ENCODE measurements around the gene CCDC157. TPM values are rescaled to one million over a fixed set of nuclear protein-coding genes. Genes with fewer than 3 reads are reported as not detected.

Gene CCDC157
- total and polyA plus RNA-seq, 3 experiments from 2014 or later: 1.4 to 2.9 (median 2.7) TPM

DNA sequence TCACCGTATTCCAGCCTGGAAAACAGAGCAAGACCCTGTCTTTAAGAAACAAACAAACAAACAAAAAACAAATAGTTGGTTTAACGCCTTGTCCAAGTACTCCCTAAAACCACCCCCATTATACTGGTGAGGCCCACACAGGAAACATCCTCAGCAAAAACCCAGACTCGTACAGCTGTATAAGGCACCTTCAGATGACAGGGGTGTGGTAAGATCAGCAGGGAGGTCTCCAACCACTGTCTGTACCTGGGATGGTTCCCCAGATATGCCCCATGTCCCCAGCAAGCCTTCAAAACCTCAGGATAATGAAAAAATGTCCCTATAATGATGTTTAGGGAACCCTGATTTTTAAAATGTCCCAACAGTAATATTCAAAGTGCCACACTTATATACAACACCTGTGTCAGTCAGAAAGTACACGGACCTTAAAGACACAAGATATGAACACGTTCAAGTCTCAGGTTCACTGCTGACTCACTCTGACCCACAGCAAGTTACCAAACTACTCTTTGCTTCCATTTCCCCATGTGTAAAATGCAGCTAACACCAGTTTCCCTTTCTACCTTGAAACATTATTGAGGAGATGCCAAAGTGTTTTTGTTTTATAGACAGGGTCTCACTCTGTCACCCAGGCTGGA lies 9.4 kb upstream of the CCDC157 start:
- H3K9me3 ChIP-seq (ENCODE audit: low read length): no peaks in the 10 kb centered on the region
- H3K36me3 ChIP-seq (ENCODE audit: insufficient read depth, low read length): peaks cover 72% of the 10 kb centered on the region
- no peaks in the 10 kb centered on the region for H3K27me3 ChIP-seq (ENCODE audit: insufficient read depth, low read length, poor library complexity, severe bottlenecking)
- Mint-ChIP-seq H3K9me3 (no peaks in the 10 kb centered on the region), H3K36me3 (peaks cover 12 to 96% (median 17%) of the 10 kb centered on the region in 3 donors), H3K27me3 (no peaks in the 10 kb centered on the region), H3K27ac (peak overlapping the region in 7 of 8 donors; percentile 52 to 87 (median 64)), H3K4me3 (peak overlapping the region in 3 of 7 donors; percentile 8 to 33 (median 8)), H3K4me1 (peaks cover 42 to 72% (median 70%) of the 10 kb centered on the region in 3 donors)
- H3K4me3 ChIP-seq (ENCODE audit: low read length): no peak overlapping the region
- CTCF ChIA-PET: interaction anchor here (1.0 to 5.0 kb wide), 2 partner anchors 59 to 61 kb away, joined by 3 to 27 read pairs; partner anchors contain the start of gene CASTOR1
- H3K27ac ChIP-seq (ENCODE audit: low read depth, low read length): no peak overlapping the region
- POLR2A ChIA-PET: no interaction called here
- no peak for DNase-seq
- peaks cover 29% of the 10 kb centered on the region for H3K4me1 ChIP-seq (ENCODE audit: insufficient read depth, low read length)

DNA sequence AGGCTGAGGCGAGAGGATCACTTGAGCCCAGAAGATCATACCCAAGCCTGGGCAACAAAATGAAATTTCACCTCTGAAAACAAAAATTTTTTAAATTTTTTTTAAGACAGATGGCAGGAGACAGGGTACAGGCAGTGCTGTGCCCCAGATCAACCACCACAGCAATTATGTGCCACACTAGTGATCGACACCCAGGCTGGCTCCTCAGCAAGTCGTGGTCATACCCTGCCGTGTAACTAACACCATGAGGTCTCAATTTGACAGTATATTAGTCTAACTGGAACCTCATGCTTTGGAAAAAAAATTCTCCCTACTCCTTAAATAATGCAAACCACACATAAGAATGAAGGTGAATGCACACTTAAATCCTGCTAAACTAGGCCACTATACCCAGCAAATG lies 8.4 kb upstream of the CCDC157 start:
- Histone ChIP-seq H3K36me3 (ENCODE audit: insufficient read depth, low read length) (peaks cover 70% of the 10 kb centered on the region), H3K9me3 (ENCODE audit: low read length) (no peaks in the 10 kb centered on the region), H3K27ac (ENCODE audit: low read depth, low read length) (no peak overlapping the region), H3K4me3 (ENCODE audit: low read length) (no peak overlapping the region), H3K4me1 (ENCODE audit: insufficient read depth, low read length) (peaks cover 35% of the 10 kb centered on the region), H3K27me3 (ENCODE audit: insufficient read depth, low read length, poor library complexity, severe bottlenecking) (no peaks in the 10 kb centered on the region)
- Mint-ChIP-seq H3K9me3 (no peaks in the 10 kb centered on the region), H3K36me3 (peaks cover 8 to 94% (median 14%) of the 10 kb centered on the region in 3 donors), H3K27ac (peak overlapping the region; percentile 38 to 91 (median 66)), H3K4me3 (peak overlapping the region in 2 of 7 donors; percentile 9 to 39), H3K27me3 (no peaks in the 10 kb centered on the region), H3K4me1 (peaks cover 46 to 81% (median 78%) of the 10 kb centered on the region in 3 donors)
- POLR2A ChIA-PET: no interaction called here
- DNase-seq: no peak
- CTCF ChIA-PET: interaction anchor here (5.0 kb wide), 1 partner anchor 60 kb away, joined by 27 read pairs; the partner anchor contains the start of gene CASTOR1

DNA sequence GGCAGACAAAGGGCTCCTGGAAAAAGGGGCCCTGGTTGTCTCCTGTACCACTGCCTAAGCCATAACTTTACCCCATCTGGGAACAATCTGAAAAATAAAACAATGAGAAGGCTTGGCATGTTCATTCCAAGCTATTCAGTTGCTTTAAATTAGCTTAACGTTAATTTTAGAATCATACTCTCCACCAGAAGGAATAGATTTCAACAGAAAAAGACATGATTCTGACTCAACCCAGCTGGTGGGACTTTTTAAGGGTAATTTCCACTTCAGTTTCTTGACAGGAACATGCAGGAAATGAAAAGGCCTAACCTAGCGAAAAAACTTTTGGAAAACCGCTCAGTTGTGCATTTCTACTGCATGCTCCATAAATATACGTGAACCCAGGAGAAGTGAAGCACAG lies 8.0 kb upstream of the CCDC157 start:
- DNase-seq: no peak
- CTCF ChIA-PET: interaction anchor here (2.3 to 5.0 kb wide), 2 partner anchors 43 to 60 kb away, joined by 8 to 27 read pairs; partner anchors contain the start of gene CASTOR1
- no peaks in the 10 kb centered on the region for H3K27me3 ChIP-seq (ENCODE audit: insufficient read depth, low read length, poor library complexity, severe bottlenecking)
- POLR2A ChIA-PET: no interaction called here
- Mint-ChIP-seq H3K9me3 (no peaks in the 10 kb centered on the region), H3K4me3 (peak overlapping the region in 2 of 7 donors; percentile 39 to 44), H3K27ac (peak overlapping the region; percentile 38 to 91 (median 66)), H3K27me3 (no peaks in the 10 kb centered on the region), H3K36me3 (peaks cover 6 to 94% (median 15%) of the 10 kb centered on the region in 3 donors), H3K4me1 (peaks cover 48 to 85% (median 82%) of the 10 kb centered on the region in 3 donors)
- no peaks in the 10 kb centered on the region for H3K9me3 ChIP-seq (ENCODE audit: low read length)
- H3K27ac ChIP-seq (ENCODE audit: low read depth, low read length): no peak overlapping the region
- H3K4me3 ChIP-seq (ENCODE audit: low read length): no peak overlapping the region
- peaks cover 38% of the 10 kb centered on the region for H3K4me1 ChIP-seq (ENCODE audit: insufficient read depth, low read length)
- H3K36me3 ChIP-seq (ENCODE audit: insufficient read depth, low read length): peaks cover 66% of the 10 kb centered on the region

DNA sequence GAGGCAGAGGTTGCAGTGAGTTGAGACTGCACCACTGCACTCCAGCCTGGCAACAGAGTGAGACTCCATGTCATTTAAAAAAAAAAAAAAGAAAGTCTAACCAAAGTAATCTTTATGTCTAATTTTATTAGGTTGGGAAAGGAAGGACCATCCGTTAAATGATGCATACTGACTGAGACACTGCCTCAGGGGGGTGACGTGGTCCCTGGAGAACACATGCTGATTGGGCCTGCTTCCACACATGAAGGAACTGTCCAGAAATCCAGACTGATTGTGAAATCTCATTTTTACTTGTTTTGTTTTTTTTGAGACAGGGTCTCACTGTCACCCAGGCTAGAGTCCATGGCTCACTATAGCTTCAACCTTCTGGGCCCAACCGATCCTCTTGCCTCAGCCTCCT lies 5.6 kb upstream of the CCDC157 start:
- Histone ChIP-seq H3K27me3 (ENCODE audit: insufficient read depth, low read length, poor library complexity, severe bottlenecking) (no peaks in the 10 kb centered on the region), H3K36me3 (ENCODE audit: insufficient read depth, low read length) (peaks cover 48% of the 10 kb centered on the region), H3K27ac (ENCODE audit: low read depth, low read length) (no peak overlapping the region), H3K4me1 (ENCODE audit: insufficient read depth, low read length) (peaks cover 62% of the 10 kb centered on the region), H3K4me3 (ENCODE audit: low read length) (no peak overlapping the region), H3K9me3 (ENCODE audit: low read length) (no peaks in the 10 kb centered on the region)
- POLR2A ChIA-PET: no interaction called here
- H3K27ac Mint-ChIP-seq: peak overlapping the region in 6 of 8 donors; percentile 11 to 58 (median 40)
- DNase-seq: no peak
- no peaks in the 10 kb centered on the region for H3K9me3 Mint-ChIP-seq
- no peaks in the 10 kb centered on the region for H3K27me3 Mint-ChIP-seq
- CTCF ChIA-PET: interaction anchor here (2.3 to 5.0 kb wide), 2 partner anchors 46 to 63 kb away, joined by 8 to 27 read pairs; partner anchors contain the start of gene CASTOR1
- no peak overlapping the region for H3K4me3 Mint-ChIP-seq
- peaks cover 66 to 93% (median 87%) of the 10 kb centered on the region in 3 donors for H3K4me1 Mint-ChIP-seq
- peaks cover 6 to 87% (median 13%) of the 10 kb centered on the region in 3 donors for H3K36me3 Mint-ChIP-seq

DNA sequence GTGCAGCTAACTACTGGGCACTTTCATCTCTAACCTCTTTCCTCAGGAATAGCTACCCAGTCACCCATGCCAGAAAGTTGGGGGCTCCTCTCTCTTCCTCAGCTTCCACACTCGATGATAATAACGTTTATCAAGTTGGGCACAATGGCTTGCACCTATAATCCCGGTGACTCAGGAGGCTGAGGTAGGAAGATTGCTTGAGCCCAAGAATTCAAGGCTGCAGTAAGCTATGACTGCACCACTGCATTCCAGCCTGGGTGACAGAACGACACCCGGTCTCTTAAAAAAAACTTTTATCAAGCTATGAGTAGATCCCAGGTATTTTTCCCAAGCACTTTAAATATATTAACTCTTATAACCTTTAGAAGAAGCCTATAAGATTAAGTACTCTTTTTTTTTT lies 2.2 kb upstream of the CCDC157 start:
- peak overlapping the region; percentile 94 to 99 (median 98) for H3K4me3 Mint-ChIP-seq
- H3K4me1 Mint-ChIP-seq: peaks cover 57 to 76% (median 75%) of the 10 kb centered on the region in 3 donors
- peak overlapping the region; percentile 16 for H3K4me3 ChIP-seq (ENCODE audit: low read length)

DNA sequence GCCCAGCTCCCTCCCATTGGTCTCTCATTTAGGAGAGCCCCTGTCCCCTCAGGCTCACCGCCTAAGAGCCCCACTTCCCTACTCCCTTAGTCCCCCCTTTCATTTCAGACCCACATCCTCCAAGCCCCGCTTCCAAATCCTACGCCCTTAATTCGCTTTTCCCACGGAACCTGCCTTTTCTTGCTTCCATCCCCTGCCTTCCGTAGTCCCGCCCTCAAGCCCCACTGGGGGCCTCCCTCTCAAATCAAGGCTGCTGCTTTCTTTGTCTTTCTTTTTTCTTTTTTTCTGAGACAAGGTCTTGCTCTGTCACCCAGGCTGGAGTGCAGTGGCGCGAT lies 396 bp downstream of the CCDC157 start:
- Mint-ChIP-seq H3K27me3 (peaks cover 0 to 3% of the 10 kb centered on the region in 2 donors), H3K4me3 (peak overlapping the region; percentile 94 to 99 (median 98)), H3K27ac (peak overlapping the region; percentile 91 to 99 (median 96)), H3K4me1 (peaks cover 42 to 51% (median 51%) of the 10 kb centered on the region in 3 donors), H3K36me3 (peaks cover 0 to 37% (median 1%) of the 10 kb centered on the region in 3 donors), H3K9me3 (no peaks in the 10 kb centered on the region)
- Histone ChIP-seq H3K9me3 (ENCODE audit: low read length) (no peaks in the 10 kb centered on the region), H3K27ac (ENCODE audit: low read depth, low read length) (peak overlapping the region; percentile 98), H3K4me1 (ENCODE audit: insufficient read depth, low read length) (peaks cover 41% of the 10 kb centered on the region), H3K27me3 (ENCODE audit: insufficient read depth, low read length, poor library complexity, severe bottlenecking) (no peaks in the 10 kb centered on the region), H3K4me3 (ENCODE audit: low read length) (peak overlapping the region; percentile 96), H3K36me3 (ENCODE audit: insufficient read depth, low read length) (peaks cover 16% of the 10 kb centered on the region)
- CTCF ChIA-PET: interaction anchor here (0.6 to 4.3 kb wide), 4 partner anchors 29 to 69 kb away, joined by 3 to 42 read pairs (median 4); partner anchors contain the start of gene CASTOR1
- DNase-seq: no peak
- POLR2A ChIA-PET: interaction anchor here (0.5 to 4.1 kb wide), 13 partner anchors 17 to 136 kb away, joined by 3 to 48 read pairs (median 6); partner anchors contain the start of genes CASTOR1, MTFP1 and TBC1D10A

More for the DNA sequence above, 2.2 kb upstream of the CCDC157 start:
- H3K9me3 ChIP-seq (ENCODE audit: low read length): no peaks in the 10 kb centered on the region
- peaks cover 32% of the 10 kb centered on the region for H3K36me3 ChIP-seq (ENCODE audit: insufficient read depth, low read length)
- H3K27me3 ChIP-seq (ENCODE audit: insufficient read depth, low read length, poor library complexity, severe bottlenecking): no peaks in the 10 kb centered on the region
- no peak for DNase-seq
- POLR2A ChIA-PET: interaction anchor here (3.0 to 4.1 kb wide), 2 partner anchors 52 to 65 kb away, joined by 12 to 48 read pairs; partner anchors contain the start of gene CASTOR1
- H3K4me1 ChIP-seq (ENCODE audit: insufficient read depth, low read length): peaks cover 51% of the 10 kb centered on the region
- Mint-ChIP-seq H3K27me3 (peaks cover 0 to 3% of the 10 kb centered on the region in 2 donors), H3K27ac (peak overlapping the region; percentile 58 to 99 (median 89)), H3K36me3 (peaks cover 6 to 61% (median 7%) of the 10 kb centered on the region in 3 donors), H3K9me3 (no peaks in the 10 kb centered on the region)
- no peak overlapping the region for H3K27ac ChIP-seq (ENCODE audit: low read depth, low read length)
- CTCF ChIA-PET: interaction anchor here (3.3 kb wide), 1 partner anchor 66 kb away, joined by 22 read pairs; the partner anchor contains the start of gene CASTOR1

DNA sequence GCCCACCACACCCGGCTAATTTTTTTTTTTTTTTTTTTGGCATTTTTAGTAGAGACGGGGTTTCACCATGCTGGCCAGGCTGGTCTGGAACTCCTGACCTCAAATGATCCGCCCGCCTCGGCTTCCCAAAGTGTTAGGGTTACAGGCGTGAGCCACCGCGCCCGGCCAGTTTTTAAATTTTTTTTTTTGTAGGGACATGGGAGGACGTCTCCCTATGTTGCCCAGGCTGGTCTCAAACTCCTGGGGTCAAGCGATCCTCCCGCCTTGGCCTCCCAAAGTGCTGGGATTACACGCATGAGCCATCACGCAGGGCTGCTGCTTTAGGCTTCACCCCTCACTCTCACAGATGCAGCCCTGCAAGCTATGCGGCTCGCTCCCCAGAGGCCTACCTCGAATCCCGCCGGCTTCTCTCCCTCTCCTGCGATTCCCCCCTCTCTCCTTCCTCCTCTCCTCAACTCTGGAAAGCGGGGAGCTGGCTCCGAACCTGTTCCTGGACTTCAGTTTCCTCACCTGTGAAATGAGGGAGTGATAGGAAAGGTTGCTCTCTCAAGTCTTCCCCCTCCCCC lies 926 bp downstream of the CCDC157 start:
- no peak overlapping the region for H3K4me3 ChIP-seq (ENCODE audit: low read length)
- no peak overlapping the region for H3K27ac ChIP-seq (ENCODE audit: low read depth, low read length)
- Mint-ChIP-seq H3K4me3 (peak overlapping the region; percentile 94 to 99 (median 98)), H3K9me3 (no peaks in the 10 kb centered on the region), H3K27me3 (peaks cover 0 to 3% of the 10 kb centered on the region in 2 donors), H3K4me1 (peaks cover 38 to 46% (median 46%) of the 10 kb centered on the region in 3 donors), H3K27ac (peak overlapping the region; percentile 19 to 99 (median 96)), H3K36me3 (peaks cover 0 to 36% (median 1%) of the 10 kb centered on the region in 3 donors)
- CTCF ChIA-PET: interaction anchor here (0.8 to 4.3 kb wide), 4 partner anchors 26 to 69 kb away, joined by 3 to 42 read pairs (median 4); partner anchors contain the start of genes CASTOR1 and RNF215
- DNase-seq: no peak
- H3K9me3 ChIP-seq (ENCODE audit: low read length): no peaks in the 10 kb centered on the region
- peaks cover 10% of the 10 kb centered on the region for H3K36me3 ChIP-seq (ENCODE audit: insufficient read depth, low read length)
- POLR2A ChIA-PET: interaction anchor here (1.7 to 4.1 kb wide), 4 partner anchors 52 to 68 kb away, joined by 12 to 48 read pairs (median 16); partner anchors contain the start of genes CASTOR1 and MTFP1
- peaks cover 41% of the 10 kb centered on the region for H3K4me1 ChIP-seq (ENCODE audit: insufficient read depth, low read length)
- no peaks in the 10 kb centered on the region for H3K27me3 ChIP-seq (ENCODE audit: insufficient read depth, low read length, poor library complexity, severe bottlenecking)

Measured in CD8-positive, alpha-beta memory T cell (primary cell).